HG02938 (cell line): ENCODE data around the gene CARMIL1.

ENCODE experiments used
- ATAC-seq: cut with Tn5 transposase; IDR thresholded peaks from one replicate; pipeline ENCODE4 v1.9.1; 2021; ENCODE audit warnings: mild to moderate bottlenecking, moderate library complexity; ENCODE audit not compliant: unreplicated experiment

The CARMIL1 gene

GRCh38 chr6:25332165-25332564 is 53.0 kb downstream of the CARMIL1 start:
- no peak for ATAC-seq

DNA sequence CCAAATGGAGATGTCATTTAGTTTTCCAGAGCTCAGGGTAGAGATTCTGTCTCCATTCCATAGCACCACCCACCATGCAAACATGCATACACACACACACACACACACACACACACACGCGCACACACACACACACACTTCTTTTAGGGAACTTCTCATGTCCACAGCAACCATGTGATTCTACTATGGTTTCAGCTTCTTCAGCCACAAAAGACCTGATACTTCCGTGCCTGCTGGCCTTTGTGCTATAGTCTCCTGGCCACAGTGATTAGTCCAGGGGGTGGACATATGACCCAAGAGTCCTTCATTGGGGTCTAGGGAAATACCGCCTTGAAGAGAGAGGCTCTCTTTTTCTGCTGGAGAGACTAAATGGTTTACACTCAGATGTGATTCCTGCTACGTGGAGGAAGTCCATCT is 53.5 kb downstream of the CARMIL1 start:
- ATAC-seq, result no peak

DNA sequence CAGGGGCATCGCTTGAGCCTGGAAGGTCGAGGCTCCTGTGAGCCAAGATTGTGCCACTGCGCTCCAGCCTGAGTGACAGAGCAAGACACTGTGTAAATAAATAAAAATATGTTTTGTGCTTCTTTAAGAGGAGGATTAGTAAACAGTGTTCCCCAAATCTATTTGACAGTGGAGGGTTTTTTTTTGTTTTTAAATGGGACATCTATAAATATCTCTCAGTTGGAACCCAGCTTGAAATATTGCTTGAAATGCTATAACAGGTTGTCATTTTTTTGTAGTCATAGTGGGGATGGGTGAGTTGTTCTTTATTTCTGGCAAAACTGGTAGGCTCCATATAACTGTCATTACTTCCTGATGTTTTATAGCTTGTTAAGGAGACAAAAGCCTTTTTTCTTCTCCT is 54.3 kb downstream of the CARMIL1 start:
- no peak for ATAC-seq

DNA sequence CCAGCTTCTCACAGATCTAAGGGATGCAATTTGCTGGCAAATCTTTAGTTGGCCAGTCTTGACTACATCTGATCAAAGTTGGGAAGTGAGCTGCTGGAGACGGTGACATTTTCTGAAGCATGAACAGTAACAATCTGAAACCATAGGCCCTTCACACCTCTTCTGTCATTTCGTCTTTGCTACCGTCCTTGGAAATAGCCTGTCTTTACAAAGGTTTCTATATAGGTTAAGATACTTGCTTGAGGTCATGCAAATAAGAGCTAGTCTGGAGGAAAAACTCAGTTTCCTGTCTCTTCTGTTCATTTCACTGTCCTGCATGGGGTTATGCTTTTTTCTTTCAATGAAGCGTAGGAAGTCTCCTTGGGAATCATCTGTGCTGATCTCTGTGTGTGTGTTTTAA is 55.6 kb downstream of the CARMIL1 start:
- ATAC-seq, result peak; percentile 55

- no peak for ATAC-seq
Measured at GRCh38 chr6:25336996-25337395, 57.8 kb downstream of the CARMIL1 start.

DNA sequence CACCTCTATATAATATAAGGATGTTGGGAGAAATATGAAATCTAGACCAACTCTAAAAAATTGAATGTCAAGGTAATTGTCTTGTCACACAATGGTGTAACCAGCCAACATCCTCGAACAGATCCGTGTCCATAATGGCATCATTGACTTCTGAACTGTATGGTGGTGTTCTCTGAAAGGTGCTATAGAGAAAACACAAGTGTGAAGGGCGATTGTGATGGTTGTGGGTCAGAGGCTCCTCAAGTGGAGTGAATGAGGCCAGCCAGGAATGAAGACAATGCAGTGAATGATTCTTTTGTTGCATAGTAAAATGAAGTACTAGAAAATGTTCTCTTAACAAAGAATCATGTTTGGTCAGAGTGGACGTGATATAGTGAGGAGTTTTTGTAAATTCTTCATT is 58.3 kb downstream of the CARMIL1 start:
- ATAC-seq, result no peak

- ATAC-seq, result no peak
Measured at GRCh38 chr6:25340431-25341202, 61.4 kb downstream of the CARMIL1 start.

GRCh38 chr6:25341203-25341552 is 62.0 kb downstream of the CARMIL1 start:
- ATAC-seq, result no peak

- ATAC-seq, result no peak
Measured at GRCh38 chr6:25341923-25342619, 62.9 kb downstream of the CARMIL1 start.

DNA sequence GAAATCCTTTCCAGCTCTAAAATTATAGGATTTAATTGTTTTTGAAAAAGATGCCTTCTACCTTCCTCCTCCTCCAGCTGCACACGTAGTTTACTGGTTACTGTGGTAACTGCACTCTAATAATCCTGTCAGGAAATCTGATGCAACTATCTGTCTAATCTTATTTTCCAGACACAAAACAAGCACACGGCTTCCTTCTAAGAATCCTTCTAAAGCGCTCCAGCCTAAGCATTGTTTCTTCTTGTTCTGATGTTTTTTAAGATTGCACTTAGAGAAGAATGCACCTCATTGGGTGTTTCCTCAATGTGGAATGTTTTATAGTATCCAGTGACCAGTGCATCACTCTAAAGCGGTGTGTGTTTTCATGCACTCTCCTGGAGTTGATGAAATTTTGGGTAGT is 63.6 kb downstream of the CARMIL1 start:
- ATAC-seq, result no peak

DNA sequence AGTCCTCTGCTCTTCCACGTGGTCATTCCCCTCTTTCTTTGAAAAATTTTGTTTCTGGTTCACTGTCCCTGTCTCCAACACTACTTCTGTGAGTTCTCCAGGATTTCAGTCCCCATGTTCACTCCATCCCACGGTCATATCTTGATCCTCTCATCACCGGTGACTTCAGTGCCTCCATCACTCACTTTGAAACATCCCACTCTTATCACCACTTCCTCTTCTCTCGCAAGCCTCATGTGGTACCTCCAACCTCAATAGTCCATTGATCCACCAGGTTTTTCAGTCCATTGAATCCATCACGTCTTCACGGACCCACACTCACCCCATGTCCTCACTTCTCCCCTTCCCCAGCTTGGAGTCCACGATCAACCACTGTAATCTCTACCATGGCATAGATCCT is 64.8 kb downstream of the CARMIL1 start:
- ATAC-seq, result no peak

DNA sequence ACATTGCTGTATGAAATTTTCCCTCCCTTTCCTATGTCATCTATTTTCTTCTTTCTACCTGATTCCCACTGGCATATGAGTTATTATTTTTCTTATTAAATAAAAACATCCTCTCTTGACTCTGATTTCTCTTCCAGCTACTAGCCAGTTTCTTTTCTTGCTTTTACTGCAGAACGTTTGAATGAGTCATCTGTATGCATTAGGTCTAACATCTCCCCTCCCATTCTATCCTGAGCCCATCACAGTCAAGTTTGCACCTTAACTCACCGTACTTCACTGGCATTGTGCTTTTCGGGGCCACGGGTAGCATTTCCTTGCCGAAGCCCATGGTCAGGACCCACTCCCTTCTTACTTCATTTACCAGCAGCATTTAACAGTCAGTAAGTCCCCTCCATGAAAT is 65.7 kb downstream of the CARMIL1 start:
- ATAC-seq, result no peak

DNA sequence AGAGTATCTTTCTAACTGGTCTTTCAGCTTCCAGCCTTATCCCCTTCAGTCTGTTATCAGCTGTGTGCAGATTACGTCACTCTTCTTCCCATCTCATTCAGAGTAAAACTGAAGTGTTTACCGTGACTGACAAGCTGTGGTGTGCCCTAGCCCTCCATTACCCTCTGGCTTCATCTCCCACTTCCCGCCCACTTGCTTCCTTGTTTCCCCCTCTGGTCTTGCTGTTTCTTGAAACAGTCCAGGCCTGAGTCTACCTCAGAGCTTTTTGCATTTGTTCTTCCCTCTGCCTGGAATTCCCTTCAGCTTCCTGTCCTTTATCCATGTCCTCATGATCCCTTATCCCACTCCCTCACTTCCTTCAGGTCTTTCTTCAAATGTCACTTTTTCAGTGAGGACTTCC is 66.9 kb downstream of the CARMIL1 start:
- ATAC-seq, result no peak

DNA sequence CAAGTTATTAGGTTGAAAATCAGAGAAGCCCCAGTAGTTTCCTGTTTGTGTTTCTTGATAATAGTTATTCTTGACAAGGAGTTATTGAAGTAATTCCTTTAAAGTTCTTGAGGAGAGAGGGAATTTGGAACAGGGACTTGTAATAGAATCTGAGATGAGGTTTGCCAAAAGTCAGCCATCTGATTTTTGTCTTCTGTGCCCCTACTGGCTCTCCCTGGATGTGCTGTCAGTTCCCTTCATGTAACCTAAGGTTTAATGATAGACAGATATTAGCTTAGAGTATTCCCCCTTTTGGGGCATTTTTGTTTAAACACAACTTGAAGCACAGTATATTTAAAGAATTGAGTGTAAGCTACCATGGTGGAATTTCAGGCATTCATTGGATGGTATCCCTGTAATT is 71.4 kb downstream of the CARMIL1 start:
- no peak for ATAC-seq

- ATAC-seq, result no peak
Measured at GRCh38 chr6:25351485-25351884, 72.3 kb downstream of the CARMIL1 start.

DNA sequence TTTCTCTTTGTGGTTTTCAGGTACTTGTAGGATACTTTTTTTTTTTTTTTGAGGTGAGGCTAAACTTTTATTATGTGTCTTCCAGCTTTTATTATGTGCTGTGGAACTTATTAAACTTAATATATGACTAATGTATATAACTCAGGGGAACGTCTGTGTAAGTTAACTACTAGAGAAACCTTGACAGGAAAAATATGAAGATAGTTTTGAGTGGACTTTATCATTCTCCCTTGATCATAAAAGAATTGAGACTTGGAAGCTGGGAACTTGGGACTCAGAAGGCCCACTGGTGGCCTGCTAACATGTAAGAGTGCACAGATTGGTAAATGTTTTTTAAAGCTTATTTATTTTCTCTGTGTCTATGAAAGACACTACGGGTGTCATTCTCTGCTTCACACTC is 73.1 kb downstream of the CARMIL1 start:
- ATAC-seq, result no peak

GRCh38 chr6:25354078-25354932 is 75.1 kb downstream of the CARMIL1 start:
- ATAC-seq, result no peak

DNA sequence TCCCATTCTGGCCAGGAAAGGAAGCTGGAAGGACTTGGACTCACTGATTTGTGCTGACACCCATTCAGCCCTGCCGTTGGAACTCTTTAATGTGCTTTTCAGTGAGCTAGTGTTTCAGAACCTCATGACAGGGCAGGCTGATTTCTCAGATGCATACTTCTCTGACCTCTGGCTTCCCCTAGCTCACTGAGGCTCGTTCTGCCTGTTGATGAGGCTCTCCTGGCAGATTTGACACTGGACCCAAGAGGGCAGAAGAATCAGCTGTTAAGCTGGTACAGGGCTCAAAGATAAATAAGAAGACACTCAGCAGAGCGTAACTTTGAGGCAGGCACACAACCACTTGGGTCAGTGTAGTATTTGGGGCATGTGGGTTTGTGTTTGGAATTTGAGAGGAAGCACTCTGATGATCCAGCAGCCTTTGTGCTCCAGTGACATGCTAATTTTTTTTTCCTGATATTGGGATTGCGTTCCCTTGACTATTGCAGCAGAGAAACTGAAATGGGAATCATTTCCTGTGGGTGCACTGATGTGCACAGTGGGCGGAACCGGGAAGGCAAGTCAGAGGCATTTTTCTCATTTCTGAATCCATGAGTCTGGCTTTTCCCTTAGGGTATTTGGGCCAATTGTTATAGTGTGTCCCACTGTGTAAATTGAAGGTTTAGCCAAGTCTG is 80.2 kb downstream of the CARMIL1 start:
- ATAC-seq, result no peak

DNA sequence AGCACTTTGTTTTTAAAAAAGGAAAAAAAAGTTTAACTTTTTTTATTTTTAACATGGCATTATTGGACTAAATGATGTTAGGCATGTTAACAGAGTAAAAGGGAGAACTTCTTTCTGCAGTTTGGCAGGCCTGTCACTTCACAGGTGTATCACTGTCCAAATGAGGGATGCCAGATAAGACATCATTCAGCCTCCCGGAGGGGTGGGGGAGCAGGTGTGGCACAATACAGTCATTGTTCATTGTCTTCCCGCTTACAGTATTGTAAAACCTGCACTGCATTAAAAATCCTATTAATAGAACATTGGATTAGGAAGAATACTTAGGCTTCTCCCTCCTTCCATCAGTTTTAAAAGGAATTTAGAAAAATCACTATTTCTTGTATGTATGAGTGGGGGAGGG is 80.7 kb downstream of the CARMIL1 start:
- no peak for ATAC-seq

GRCh38 chr6:25360621-25361020 is 81.4 kb downstream of the CARMIL1 start:
- ATAC-seq, result no peak

- no peak for ATAC-seq
Measured at GRCh38 chr6:25363427-25363826, 84.3 kb downstream of the CARMIL1 start.
